ENCODE measurements around the gene NFAT5.

NFAT5 gene

GRCh38 chr16:69691980-69692911 is 126.5 kb downstream of the NFAT5 start:
- TF ChIP-seq ZFX (IDR thresholded peaks at IDR 0.05; ENCODE audit: borderline replicate concordance): no peak
- TF ChIP-seq CTCF (IDR thresholded peaks at IDR 0.05): no peak
- H3K27ac ChIP-seq: no peak overlapping the region

- no peak for TF ChIP-seq ZFX (IDR thresholded peaks at IDR 0.05; ENCODE audit: borderline replicate concordance)
- TF ChIP-seq CTCF (IDR thresholded peaks at IDR 0.05): no peak
- no peak overlapping the region for H3K27ac ChIP-seq
Measured at GRCh38 chr16:69693916-69694315, 128.2 kb downstream of the NFAT5 start.

GRCh38 chr16:69698404-69698803 is 132.6 kb downstream of the NFAT5 start:
- TF ChIP-seq CTCF (IDR thresholded peaks at IDR 0.05): no peak
- no peak for TF ChIP-seq ZFX (IDR thresholded peaks at IDR 0.05; ENCODE audit: borderline replicate concordance)
- no peak overlapping the region for H3K27ac ChIP-seq

- TF ChIP-seq CTCF (IDR thresholded peaks at IDR 0.05) (no peak), ZFX (IDR thresholded peaks at IDR 0.05; ENCODE audit: borderline replicate concordance) (no peak)
- no peak overlapping the region for H3K27ac ChIP-seq
Measured at GRCh38 chr16:69699915-69700314, 134.1 kb downstream of the NFAT5 start.

GRCh38 chr16:69701452-69701851 is 135.7 kb downstream of the NFAT5 start:
- no peak overlapping the region for H3K27ac ChIP-seq
- TF ChIP-seq CTCF (IDR thresholded peaks at IDR 0.05): no peak
- TF ChIP-seq ZFX (IDR thresholded peaks at IDR 0.05; ENCODE audit: borderline replicate concordance): no peak

GRCh38 chr16:69701866-69702265 is 136.1 kb downstream of the NFAT5 start:
- H3K27ac ChIP-seq: no peak overlapping the region

More at GRCh38 chr16:69701866-69702265, 136.1 kb downstream of the NFAT5 start:
- TF ChIP-seq CTCF (IDR thresholded peaks at IDR 0.05) (no peak), ZFX (IDR thresholded peaks at IDR 0.05; ENCODE audit: borderline replicate concordance) (no peak)

Measured in 22Rv1 (cell line).